GM19455 (cell line): Measurements from ENCODE around the gene GPATCH4.
"Not testable (repeated sequence)": the region's sequence is repeated elsewhere in the genome, so short reads cannot be mapped to it uniquely, and the experiment has no call there.

Experiments used
- ATAC-seq: cut with Tn5 transposase; IDR thresholded peaks from one replicate; pipeline ENCODE4 v1.9.1; 2021; ENCODE audit not compliant: unreplicated experiment

Gene GPATCH4

GRCh38 chr1:156581661-156582387, 19.5 kb downstream of the GPATCH4 start:
- no peak for ATAC-seq

- ATAC-seq, result no peak
Measured at GRCh38 chr1:156579472-156579871, 21.8 kb downstream of the GPATCH4 start, which contains the start of gene TTC24. Gene TTC24, plus strand, starts transcription at chr1:156579723. Its CDS starts 1,642 bp downstream, at chr1:156581365.

DNA sequence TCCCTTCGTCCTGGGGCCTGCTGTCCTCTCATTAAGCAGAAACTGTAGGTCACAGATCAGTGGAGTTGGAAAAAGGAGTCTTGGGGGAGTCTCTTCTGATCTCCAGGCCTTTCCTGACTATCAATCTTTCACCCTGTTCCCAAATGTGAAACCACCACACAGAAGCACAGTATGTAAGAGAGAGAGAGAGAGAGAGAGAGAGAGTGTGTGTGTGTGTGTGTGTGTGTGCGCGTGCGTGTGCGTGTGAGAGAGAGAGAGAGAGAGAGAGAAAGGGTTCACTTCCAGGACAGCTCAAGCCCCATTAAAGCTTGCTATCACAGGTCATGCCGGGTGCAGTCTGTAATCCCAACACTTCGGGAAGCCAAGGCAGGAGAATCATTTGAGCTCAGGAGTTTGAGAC, 23.2 kb downstream of the GPATCH4 start:
- no peak for ATAC-seq

- ATAC-seq, result no peak
Measured at GRCh38 chr1:156577550-156577949, 23.7 kb downstream of the GPATCH4 start.

- no peak for ATAC-seq
Measured at GRCh38 chr1:156574039-156574633, 27.1 kb downstream of the GPATCH4 start.

DNA sequence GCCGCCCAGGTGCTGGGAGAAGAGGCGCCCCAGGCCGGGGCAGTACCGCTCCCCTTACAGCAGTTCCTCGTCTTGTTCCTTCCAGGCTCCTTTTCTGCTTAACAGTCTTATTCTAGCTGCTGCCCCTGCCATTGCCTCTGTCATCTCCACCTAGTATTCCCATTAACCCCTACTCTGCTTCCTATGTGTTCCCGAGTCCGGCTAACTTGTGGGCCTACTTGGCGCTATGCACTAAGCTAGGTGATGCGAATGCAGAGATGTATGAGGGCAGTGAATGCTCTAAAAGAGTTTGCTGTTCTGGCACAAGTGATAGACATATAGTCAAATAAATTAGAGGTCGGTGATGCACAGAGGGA, 28.6 kb downstream of the GPATCH4 start:
- no peak for ATAC-seq

DNA sequence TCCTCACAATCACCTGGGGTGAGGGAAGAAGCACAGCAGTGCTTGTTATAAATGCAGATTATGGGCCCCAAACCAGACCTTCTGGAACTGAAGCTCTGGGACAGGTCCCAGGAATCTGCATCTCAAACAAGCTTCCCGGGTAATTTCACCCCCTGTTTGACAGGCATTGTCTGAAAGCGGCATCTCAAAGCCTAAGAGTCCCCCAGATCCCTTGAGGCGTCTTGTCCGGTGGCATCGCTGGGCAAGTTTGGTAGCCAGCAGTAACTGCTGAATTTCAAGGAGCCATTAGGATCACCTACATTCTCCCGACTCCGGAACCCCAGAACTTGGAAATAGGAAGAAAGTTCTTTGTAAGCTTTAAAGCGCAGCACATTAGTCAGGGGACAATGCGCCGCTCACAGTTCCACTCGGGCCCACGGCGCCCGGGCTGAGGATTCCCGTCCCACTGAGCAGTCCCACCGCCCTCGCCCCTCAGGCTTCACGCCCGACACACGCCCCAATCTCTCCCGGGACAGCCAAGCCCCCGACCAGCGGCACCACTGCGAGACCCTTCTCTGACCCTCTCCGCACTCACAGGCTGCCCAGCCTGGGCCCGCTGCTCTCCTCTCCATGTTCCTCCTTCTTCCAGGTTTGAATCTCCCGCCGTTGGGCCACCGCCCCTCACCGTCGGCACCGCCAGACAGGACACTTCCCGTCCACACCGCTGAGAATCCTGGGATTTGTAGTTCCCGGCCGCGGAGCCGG, 29.2 kb downstream of the GPATCH4 start, which contains the start of gene IQGAP3:
Gene IQGAP3, minus strand, starts transcription at position 647 of the 744 bp plus-strand sequence. Its CDS starts 36 bp downstream, at position 611.
- ATAC-seq, result no peak

- ATAC-seq, result no peak
Measured at GRCh38 chr1:156571261-156571852, 29.9 kb downstream of the GPATCH4 start.

- ATAC-seq, result no peak
Measured at GRCh38 chr1:156566436-156566835, 34.8 kb downstream of the GPATCH4 start.

DNA sequence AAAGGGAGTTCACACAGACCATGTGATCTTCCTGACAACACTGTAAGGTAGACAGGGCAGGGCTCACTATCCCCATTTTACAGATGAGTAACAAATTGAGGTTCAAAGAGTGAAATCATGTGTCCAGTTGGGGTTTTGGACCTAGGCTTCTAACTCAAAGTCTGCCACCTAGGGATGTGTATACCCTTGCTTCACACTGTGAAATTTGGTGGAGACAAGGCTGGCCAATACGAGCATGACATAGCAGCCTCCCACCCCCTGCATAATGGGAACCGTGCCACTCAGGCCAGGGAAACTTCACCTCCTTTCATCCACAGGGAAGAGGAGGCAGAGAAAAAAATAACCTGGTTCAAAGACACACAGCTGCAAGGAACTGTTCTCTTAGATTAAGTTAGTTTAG, 35.8 kb downstream of the GPATCH4 start:
- ATAC-seq, result no peak

GRCh38 chr1:156560585-156561163, 40.6 kb downstream of the GPATCH4 start:
- no peak for ATAC-seq

DNA sequence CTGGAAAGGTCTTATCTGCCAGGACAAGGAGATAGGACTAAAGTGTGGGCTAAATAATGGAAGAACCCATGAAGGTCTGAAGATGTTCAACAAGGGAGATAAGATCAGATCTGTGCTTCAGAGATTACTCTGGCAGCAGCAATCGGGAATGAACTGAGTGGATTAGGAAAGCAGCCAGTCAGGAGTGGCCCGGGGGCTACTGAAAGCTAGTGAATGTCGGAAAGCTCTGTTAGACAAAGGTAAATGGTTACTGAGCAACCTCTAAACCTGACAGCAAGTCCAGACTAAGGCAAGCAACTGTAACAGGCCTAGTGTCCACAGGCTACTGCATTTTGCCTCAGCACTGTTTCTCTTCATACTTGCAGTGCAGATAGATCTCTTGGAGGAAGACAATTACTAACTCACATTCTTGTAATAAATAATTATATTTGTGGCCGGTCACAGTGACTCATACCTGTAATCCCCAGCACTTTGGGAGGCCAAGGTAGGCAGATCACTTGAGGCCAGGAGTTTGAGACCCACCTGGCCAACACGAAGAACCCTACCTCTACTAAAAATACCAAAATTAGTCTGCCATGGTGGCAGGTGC, 41.4 kb downstream of the GPATCH4 start:
- ATAC-seq, result no peak

DNA sequence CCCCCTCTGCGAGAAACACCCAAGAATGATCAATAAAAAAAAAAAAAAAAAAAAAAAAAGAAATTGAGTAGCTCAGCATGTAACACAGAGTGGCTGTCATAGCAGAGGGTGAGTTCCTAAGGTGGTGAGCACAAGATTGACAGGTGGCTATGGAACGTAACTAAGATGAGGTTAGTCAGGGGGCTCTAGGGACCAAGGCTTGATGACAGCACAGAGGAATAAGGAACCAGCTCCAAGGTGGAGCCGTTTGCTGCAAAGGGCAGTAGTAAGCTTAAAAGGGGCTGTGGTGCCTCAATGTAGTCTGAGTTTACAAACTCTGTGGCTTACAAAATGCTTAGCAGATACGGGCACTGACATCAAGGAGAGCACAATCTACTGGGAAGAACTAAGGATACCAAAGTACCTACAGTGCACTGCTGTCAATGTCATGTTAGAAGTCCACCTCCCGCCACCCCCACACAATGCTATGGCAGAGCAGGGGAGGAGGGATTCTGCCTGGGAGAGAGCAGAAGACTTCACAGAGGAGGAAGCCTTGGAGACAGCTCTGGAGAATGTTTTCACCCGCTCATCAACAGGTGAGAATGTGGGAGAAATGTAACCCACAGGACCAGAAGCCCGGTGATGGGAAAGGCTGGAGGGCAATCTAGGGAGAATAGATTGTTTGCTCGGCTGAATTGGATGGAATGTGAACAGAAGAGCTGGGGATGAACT, 42.0 kb downstream of the GPATCH4 start:
- no peak for ATAC-seq

- no peak for ATAC-seq
Measured at GRCh38 chr1:156556354-156556753, 44.9 kb downstream of the GPATCH4 start.

GRCh38 chr1:156555715-156556114, 45.6 kb downstream of the GPATCH4 start:
- no peak for ATAC-seq

GRCh38 chr1:156554971-156555370, 46.3 kb downstream of the GPATCH4 start:
- ATAC-seq, result no peak

- no peak for ATAC-seq
Measured at GRCh38 chr1:156553860-156554485, 47.3 kb downstream of the GPATCH4 start.

DNA sequence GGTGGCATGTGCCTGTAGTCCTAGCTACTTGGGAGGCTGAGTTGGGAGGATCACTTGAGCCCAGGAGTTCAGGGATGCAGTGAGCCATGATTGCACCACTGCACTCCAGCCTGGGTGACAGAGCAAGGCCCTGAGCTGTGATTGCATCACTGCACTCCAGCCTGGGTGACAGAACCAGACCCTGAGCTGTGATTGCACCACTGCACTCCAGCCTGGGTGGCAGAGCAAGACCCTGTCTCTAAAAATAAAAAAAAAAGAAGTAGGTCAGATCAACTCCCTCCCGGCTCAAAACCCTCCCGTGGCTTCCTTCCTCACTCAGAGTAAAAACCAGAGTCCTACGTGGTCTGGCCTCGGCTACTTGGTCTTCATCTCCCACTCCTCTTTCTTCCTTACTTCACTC, 48.3 kb downstream of the GPATCH4 start:
- not testable (repeated sequence) for ATAC-seq

GRCh38 chr1:156552518-156552917, 48.8 kb downstream of the GPATCH4 start:
- ATAC-seq, result no peak

DNA sequence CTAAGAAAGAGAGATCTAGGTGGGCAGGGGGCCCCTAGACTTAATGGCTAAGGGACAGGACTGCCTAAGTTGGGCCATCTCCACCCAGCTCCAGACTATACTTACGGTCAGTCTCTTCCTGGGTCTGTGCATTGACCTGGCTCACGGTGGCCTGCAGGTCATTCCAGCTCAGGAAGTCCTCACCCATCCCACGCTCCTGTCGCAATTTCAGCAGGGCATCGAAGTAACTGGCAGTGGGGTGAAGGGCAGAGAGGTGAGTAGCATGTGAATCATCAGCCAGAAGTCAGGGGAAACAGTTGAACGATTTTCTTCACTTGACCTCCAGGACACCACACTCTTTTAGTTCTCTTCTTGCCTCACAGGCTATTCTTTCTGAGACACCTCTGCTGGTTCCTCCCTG, 49.4 kb downstream of the GPATCH4 start:
- ATAC-seq, result no peak
